Loucy (cell line): ENCODE results near the gene PAK5.

Experiments used
- CTCF ChIP-seq: fragments of 200-600 bp; sonication (generic); conservative IDR thresholded peaks from 2 replicates; pipeline ENCODE4 v1.5.1; 2014; ENCODE audit warnings: mild to moderate bottlenecking, antibody characterized with exemption, low read length
- EZH2phosphoT487 ChIP-seq: fragments of 200-600 bp; IDR thresholded peaks from 2 replicates; pipeline ENCODE4 v1.6.1; 2018; ENCODE audit warnings: antibody characterized with exemption, mild to moderate bottlenecking, moderate library complexity, borderline replicate concordance

GRCh38 chr20:9492067-9492466, 346.8 kb downstream of the PAK5 start:
- TF ChIP-seq CTCF (no peak), EZH2phosphoT487 (no peak)
